Ovary (tissue), 9 donors: ENCODE measurements around the gene MN1. TPM values are rescaled to one million over a fixed set of nuclear protein-coding genes. Genes with fewer than 3 reads are reported as not detected.
A peak's percentile ranks its signal among the peaks of the same experiment; 100 is the strongest.

Source experiments
- DNase-seq, 5 donors: peaks; one replicate each; pipeline ENCODE4 v3.0.0-alpha.2; 2019 to 2020
- H3K27ac ChIP-seq, 2 donors: fragments of 200-600 bp; one replicate each; pipeline versions ENCODE4 v1.5.1 to v1.8.0; 2019 to 2022
- H3K27me3 ChIP-seq: fragments of 200-600 bp; one replicate; pipeline ENCODE4 v1.8.0; 2022
- H3K36me3 ChIP-seq: fragments of 200-600 bp; sonication (generic); one replicate; pipeline ENCODE4 v1.5.1; 2019
- H3K4me1 ChIP-seq: one replicate; pipeline ENCODE4 v1.8.1; 2013; ENCODE audit warnings: mild to moderate bottlenecking, moderate library complexity; ENCODE audit not compliant: insufficient read depth
- H3K4me3 ChIP-seq: fragments of 200-600 bp; sonication (generic); one replicate; pipeline ENCODE4 v1.5.1; 2017
- H3K9me3 ChIP-seq, 2 donors: fragments of 200-600 bp in 1 of 2; sonication (generic) in 1 of 2; one replicate each; pipeline versions ENCODE4 v1.5.1 to v1.8.1; 2013 to 2019; ENCODE audit warnings: mild to moderate bottlenecking in 1 of 2, moderate library complexity in 1 of 2
- CTCF ChIP-seq, 3 donors: fragments of 450-650 bp in 2 of 3; fragments of 200-600 bp in 1 of 3; IDR thresholded peaks; one replicate each; pipeline versions ENCODE4 v1.5.1 to v1.8.0; 2016 to 2022; ENCODE audit warnings: antibody characterized with exemption in 3 of 3, mild to moderate bottlenecking in 1 of 3
- EP300 ChIP-seq: sonication (generic); formaldehyde crosslinking; IDR thresholded peaks from one replicate; pipeline ENCODE4 v1.6.1; 2017; ENCODE audit warnings: antibody characterized with exemption
- POLR2A ChIP-seq: fragments of 450-650 bp; IDR thresholded peaks from one replicate; pipeline ENCODE4 v1.6.1; 2017; ENCODE audit warnings: antibody characterized with exemption, mild to moderate bottlenecking, moderate library complexity
- WGBS, 3 donors: extraction: QIAGEN DNeasy Blood & Tissue Kit in 1 of 3; methylation state at CpG; one replicate each; pipeline versions ENCODE4 v1.1.5 to v1.1.7; 2013 to 2017; 5-methylcytosine and 5-hydroxymethylcytosine counted together
- intact Hi-C, 4 donors: fragments of 100-400 bp; cut with DNase I; formaldehyde crosslinking; loops; one replicate each; pipeline versions ENCODE4 v1.11.0 to v1.15.1; 2022 to 2023
- polyA plus RNA-seq, 2 donors: library from polyadenylated mRNA; stranded (reverse); fragments of 200-250 nt in 1 of 2; fragments of 350-450 nt in 1 of 2; fragmentation: Illumina TruSeq in 1 of 2; extraction: RNeasy Lipid Tissue Mini Kit (QIAGEN cat#74804) in 1 of 2; gene quantifications; one replicate each; pipeline ENCODE4 v1.2.3, GENCODE V29; 2013 to 2014
- total RNA-seq, 7 donors: library from RNA; depleted of rRNA in 2 of 7; stranded (reverse); fragments of >200 nt in 2 of 7; fragmentation: NEBNext Ultra II Directional in 3 of 7; extraction: Animal tissue kit (Norgen Biotek cat#: 25700) in 3 of 7; gene quantifications; one replicate each; pipeline versions ENCODE4 v1.1.0 to v1.2.4, GENCODE V29; 2016 to 2023
- donor health status: DM: no; HTN: no; CAD: no; lungs with moderate emphysema.
- donor health status: DM: no; HTN: no; CAD: no.
- donor health status: Bipolar disorder and iron deficiency.
- donor health status: DM: yes; HTN: yes; CAD: no.
- donor health status: DM: no; HTN: no; CAD: no.
- donor health status: DM: yes; HTN: yes; CAD: no.

The MN1 gene
- total and polyA plus RNA-seq, 9 donors: 6.7 to 33.5 (median 13.4) TPM

- TF ChIP-seq CTCF (IDR thresholded peaks at IDR 0.05) (no peak), EP300 (no peak), POLR2A (no peak)
- no peaks in the 10 kb centered on the region for H3K9me3 ChIP-seq
- H3K36me3 ChIP-seq: no peaks in the 10 kb centered on the region
- intact Hi-C loops: no loop called here
- H3K27me3 ChIP-seq: no peaks in the 10 kb centered on the region
- 90 to 95% (median 92%) methylated on average over 5 of the region's 5 CpGs for WGBS, 3 donors
- no peak overlapping the region for H3K4me3 ChIP-seq
- no peak for DNase-seq
- H3K4me1 ChIP-seq: peaks cover 10% of the 10 kb centered on the region
- no peak overlapping the region for H3K27ac ChIP-seq
Observed at GRCh38 chr22:27846248-27846757, 44.7 kb upstream of the MN1 start.

GRCh38 chr22:27845644-27846043 is 44.1 kb upstream of the MN1 start:
- intact Hi-C loops: no loop called here
- no peak for TF ChIP-seq CTCF (IDR thresholded peaks at IDR 0.05)
- TF ChIP-seq EP300: no peak
- no peak for TF ChIP-seq POLR2A
- Histone ChIP-seq H3K4me3 (no peak overlapping the region), H3K27ac (peak overlapping the region in 1 of 2 donors; percentile 17), H3K9me3 (no peaks in the 10 kb centered on the region), H3K27me3 (no peaks in the 10 kb centered on the region), H3K36me3 (no peaks in the 10 kb centered on the region), H3K4me1 (peaks cover 10% of the 10 kb centered on the region)
- DNase-seq: no peak
- 54 to 78% (median 66%) methylated on average over 7 of the region's 7 CpGs for WGBS, 3 donors

- TF ChIP-seq POLR2A (no peak), CTCF (IDR thresholded peaks at IDR 0.05) (no peak), EP300 (no peak)
- Histone ChIP-seq H3K4me1 (peaks cover 9% of the 10 kb centered on the region), H3K27ac (peak overlapping the region in 1 of 2 donors; percentile 17), H3K9me3 (no peaks in the 10 kb centered on the region), H3K4me3 (no peak overlapping the region), H3K27me3 (no peaks in the 10 kb centered on the region), H3K36me3 (no peaks in the 10 kb centered on the region)
- DNase-seq: peak in 1 of 5 donors; percentile 49
- 58 to 68% (median 62%) methylated on average over 20 of the region's 20 CpGs for WGBS, 3 donors
- intact Hi-C loops: no loop called here
Observed at GRCh38 chr22:27844656-27845591, 43.4 kb upstream of the MN1 start.

GRCh38 chr22:27844256-27844655 is 42.7 kb upstream of the MN1 start:
- no peak overlapping the region for H3K4me3 ChIP-seq
- WGBS, 3 donors: 88 to 92% (median 90%) methylated on average over 6 of the region's 6 CpGs
- TF ChIP-seq EP300: no peak
- no peak for TF ChIP-seq CTCF (IDR thresholded peaks at IDR 0.05)
- TF ChIP-seq POLR2A: no peak
- H3K27me3 ChIP-seq: no peaks in the 10 kb centered on the region
- peak overlapping the region; percentile 17 to 71 for H3K27ac ChIP-seq
- DNase-seq: no peak
- no peaks in the 10 kb centered on the region for H3K36me3 ChIP-seq
- H3K9me3 ChIP-seq: no peaks in the 10 kb centered on the region
- intact Hi-C loops: no loop called here
- peaks cover 6% of the 10 kb centered on the region for H3K4me1 ChIP-seq
